Thoracic aorta (tissue), 2 donors: ENCODE results near the gene RFX3. TPM values are rescaled to one million over a fixed set of nuclear protein-coding genes. Genes with fewer than 3 reads are reported as not detected.

Experiments used
- ATAC-seq: fragments of 150-250 bp; one replicate; pipeline ENCODE4 v1.8.0; 2017; ENCODE audit warnings: low read depth; ENCODE audit not compliant: insufficient number of reproducible peaks, low FRiP score
- DNase-seq: peaks from one replicate; pipeline ENCODE4 v3.0.0-alpha.2; 2020; ENCODE audit warnings: low spot score
- H3K27ac ChIP-seq, 2 donors: fragments of 200-600 bp; sonication (generic); 1 replicate in 1 of 2; 2 replicates in 1 of 2; pipeline ENCODE4 v1.5.1; 2016; ENCODE audit warnings: mild to moderate bottlenecking in 2 of 2, moderate library complexity in 2 of 2
- H3K27me3 ChIP-seq: fragments of 200-600 bp; sonication (generic); replicated peaks from 2 replicates; pipeline ENCODE4 v1.6.0; 2016; ENCODE audit warnings: mild to moderate bottlenecking; ENCODE audit not compliant: insufficient read depth
- H3K36me3 ChIP-seq: fragments of 200-600 bp; sonication (generic); one replicate; pipeline ENCODE4 v1.5.1; 2016
- H3K4me1 ChIP-seq, 2 donors: fragments of 200-600 bp; sonication (generic); 1 replicate in 1 of 2; 2 replicates in 1 of 2; pipeline versions ENCODE4 v1.5.1 to v1.6.0; 2016; ENCODE audit warnings: low read depth in 2 of 2, mild to moderate bottlenecking in 1 of 2; ENCODE audit not compliant: control insufficient read depth in 1 of 2
- H3K4me3 ChIP-seq: fragments of 200-600 bp; sonication (generic); 2 replicates; pipeline ENCODE4 v1.5.1; 2016; ENCODE audit warnings: mild to moderate bottlenecking
- H3K9me3 ChIP-seq: fragments of 200-600 bp; sonication (generic); 2 replicates; pipeline ENCODE4 v1.5.1; 2016
- CTCF ChIP-seq: fragments of 200-600 bp; sonication (generic); IDR thresholded peaks from one replicate; pipeline ENCODE4 v1.5.1; 2019; ENCODE audit warnings: antibody characterized with exemption
- total RNA-seq, 2 donors: library from RNA; depleted of rRNA; stranded (reverse); fragments of >200 nt; gene quantifications; one replicate each; pipeline versions ENCODE4 v1.1.0 to v1.2.3, GENCODE V29; 2016

The RFX3 gene
- total RNA-seq, 2 donors from 2014 or later, result 2.6 to 15.6 TPM

GRCh38 chr9:3521966-3522365 lies 3.8 kb downstream of the RFX3 start:
- Histone ChIP-seq H3K4me1 (peaks cover 3 to 9% of the 10 kb centered on the region in 2 donors), H3K27me3 (no peaks in the 10 kb centered on the region), H3K4me3 (no peak overlapping the region), H3K36me3 (no peaks in the 10 kb centered on the region), H3K9me3 (no peaks in the 10 kb centered on the region), H3K27ac (no peak overlapping the region)
- ATAC-seq (no peak), DNase-seq (no peak)
- TF ChIP-seq CTCF, result no peak

GRCh38 chr9:3520564-3520963 lies 5.2 kb downstream of the RFX3 start:
- no peak for TF ChIP-seq CTCF
- H3K9me3 ChIP-seq, result no peaks in the 10 kb centered on the region
- ATAC-seq, result no peak
- H3K4me1 ChIP-seq, result peaks cover 3 to 9% of the 10 kb centered on the region in 2 donors
- H3K27me3 ChIP-seq, result no peaks in the 10 kb centered on the region
- H3K4me3 ChIP-seq, result no peak overlapping the region
- H3K36me3 ChIP-seq, result no peaks in the 10 kb centered on the region
- DNase-seq, result no peak
- H3K27ac ChIP-seq, result no peak overlapping the region

GRCh38 chr9:3517377-3518048 lies 8.3 kb downstream of the RFX3 start:
- no peak overlapping the region for H3K27ac ChIP-seq
- TF ChIP-seq CTCF, result no peak
- H3K4me1 ChIP-seq, result peaks cover 0 to 3% of the 10 kb centered on the region in 2 donors
- no peaks in the 10 kb centered on the region for H3K36me3 ChIP-seq
- no peaks in the 10 kb centered on the region for H3K27me3 ChIP-seq
- ATAC-seq, result no peak
- no peak overlapping the region for H3K4me3 ChIP-seq
- no peaks in the 10 kb centered on the region for H3K9me3 ChIP-seq
- no peak for DNase-seq

- ATAC-seq (no peak), DNase-seq (no peak)
- no peak for TF ChIP-seq CTCF
- H3K9me3 ChIP-seq, result no peaks in the 10 kb centered on the region
- no peaks in the 10 kb centered on the region for H3K27me3 ChIP-seq
- H3K36me3 ChIP-seq, result no peaks in the 10 kb centered on the region
- peaks cover 0 to 3% of the 10 kb centered on the region in 2 donors for H3K4me1 ChIP-seq
- H3K27ac ChIP-seq, result no peak overlapping the region
- H3K4me3 ChIP-seq, result no peak overlapping the region
Measured at GRCh38 chr9:3516667-3517330, 9.0 kb downstream of the RFX3 start.

- ATAC-seq, result no peak
Measured at GRCh38 chr9:3515405-3515804, 10.4 kb downstream of the RFX3 start.

More at GRCh38 chr9:3515405-3515804, 10.4 kb downstream of the RFX3 start:
- no peaks in the 10 kb centered on the region for H3K36me3 ChIP-seq
- no peak overlapping the region for H3K27ac ChIP-seq
- no peaks in the 10 kb centered on the region for H3K27me3 ChIP-seq
- H3K4me3 ChIP-seq, result no peak overlapping the region
- H3K4me1 ChIP-seq, result peaks cover 0 to 3% of the 10 kb centered on the region in 2 donors
- no peak for TF ChIP-seq CTCF
- no peak for DNase-seq
- H3K9me3 ChIP-seq, result no peaks in the 10 kb centered on the region
